LNCaP clone FGC (cell line): ENCODE data around the gene CFAP157.

ENCODE experiments used
- DNase-seq: peaks from one replicate; pipeline ENCODE4 v3.0.0-alpha.2; 2011; ENCODE audit warnings: low read depth
- H3K4me3 ChIP-seq: 2 replicates; pipeline ENCODE4 v1.5.1; 2011; ENCODE audit warnings: mild to moderate bottlenecking, low read depth, low read length, control low read depth
- TF ChIP-seq, protein P1 (sequence below): IDR thresholded peaks from 2 replicates; pipeline ENCODE4 v1.5.1; 2012; ENCODE audit warnings: mild to moderate bottlenecking; ENCODE audit not compliant: control insufficient read depth, insufficient read depth; ENCODE audit errors: extremely low read depth

The CFAP157 gene

DNA sequence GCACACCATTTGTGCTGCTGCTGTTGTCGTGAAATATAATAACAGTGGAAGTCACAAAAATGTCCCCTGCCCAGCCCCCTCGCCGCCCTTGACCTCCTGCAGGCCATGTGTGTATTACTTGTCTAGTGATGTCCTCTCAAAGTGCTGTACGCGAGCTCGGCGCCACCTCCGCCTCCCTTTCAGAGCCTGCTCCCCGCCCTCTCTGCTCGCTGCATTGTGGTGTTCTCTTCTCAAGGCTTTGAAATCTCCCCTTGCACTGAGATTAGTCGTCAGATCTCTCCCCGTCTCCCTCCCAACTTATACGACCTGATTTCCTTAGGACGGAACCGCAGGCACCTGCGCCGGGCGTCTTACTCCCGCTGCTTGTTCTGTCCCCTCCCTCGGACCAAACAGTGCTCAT, 14.7 kb upstream of the CFAP157 start:
- H3K4me3 ChIP-seq: no peak overlapping the region
- DNase-seq: no peak

DNA sequence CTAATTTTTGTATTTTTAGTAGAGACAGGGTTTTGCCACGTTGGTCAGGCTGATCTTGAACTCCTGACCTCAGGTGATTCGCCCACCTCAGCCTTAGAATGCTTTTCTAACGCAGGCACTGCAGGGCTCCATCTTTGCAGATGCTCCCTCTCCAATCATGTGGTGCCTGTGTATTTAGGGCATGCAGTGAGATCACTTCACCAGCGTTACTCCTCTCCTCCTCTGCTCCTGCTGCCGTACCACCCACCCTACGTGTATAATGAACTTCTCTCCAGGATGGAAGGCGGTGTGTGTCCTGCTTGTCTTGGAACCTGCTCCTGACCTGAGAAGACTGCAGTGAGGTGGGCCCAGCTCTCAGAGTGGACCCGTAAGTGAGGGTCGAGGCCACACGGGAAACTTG, 13.6 kb upstream of the CFAP157 start:
- TF ChIP-seq, protein P1, sequence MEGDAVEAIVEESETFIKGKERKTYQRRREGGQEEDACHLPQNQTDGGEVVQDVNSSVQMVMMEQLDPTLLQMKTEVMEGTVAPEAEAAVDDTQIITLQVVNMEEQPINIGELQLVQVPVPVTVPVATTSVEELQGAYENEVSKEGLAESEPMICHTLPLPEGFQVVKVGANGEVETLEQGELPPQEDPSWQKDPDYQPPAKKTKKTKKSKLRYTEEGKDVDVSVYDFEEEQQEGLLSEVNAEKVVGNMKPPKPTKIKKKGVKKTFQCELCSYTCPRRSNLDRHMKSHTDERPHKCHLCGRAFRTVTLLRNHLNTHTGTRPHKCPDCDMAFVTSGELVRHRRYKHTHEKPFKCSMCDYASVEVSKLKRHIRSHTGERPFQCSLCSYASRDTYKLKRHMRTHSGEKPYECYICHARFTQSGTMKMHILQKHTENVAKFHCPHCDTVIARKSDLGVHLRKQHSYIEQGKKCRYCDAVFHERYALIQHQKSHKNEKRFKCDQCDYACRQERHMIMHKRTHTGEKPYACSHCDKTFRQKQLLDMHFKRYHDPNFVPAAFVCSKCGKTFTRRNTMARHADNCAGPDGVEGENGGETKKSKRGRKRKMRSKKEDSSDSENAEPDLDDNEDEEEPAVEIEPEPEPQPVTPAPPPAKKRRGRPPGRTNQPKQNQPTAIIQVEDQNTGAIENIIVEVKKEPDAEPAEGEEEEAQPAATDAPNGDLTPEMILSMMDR: no peak
- H3K4me3 ChIP-seq: no peak overlapping the region

More for the DNA sequence above, 14.7 kb upstream of the CFAP157 start:
- TF ChIP-seq, protein P1: no peak

DNA sequence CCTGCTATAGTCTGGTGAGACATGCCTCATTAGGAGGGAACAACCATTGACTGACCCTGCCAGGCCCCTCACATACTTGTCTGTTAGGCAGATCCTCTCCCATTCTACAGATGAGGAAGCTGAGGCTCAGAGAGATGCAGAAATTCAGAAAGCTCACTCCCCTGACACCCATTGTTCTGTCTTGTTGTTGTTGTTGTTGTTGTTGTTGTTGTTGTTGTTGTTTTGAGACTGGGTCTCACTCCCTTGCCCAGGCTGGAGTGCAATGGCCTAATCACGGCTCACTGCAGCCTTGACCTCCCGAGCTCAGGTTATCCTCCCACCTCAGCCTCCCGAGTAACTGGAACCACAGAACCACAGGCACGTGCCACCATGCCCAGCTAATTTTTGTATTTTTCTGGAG, 13.1 kb upstream of the CFAP157 start:
- no peak overlapping the region for H3K4me3 ChIP-seq
- TF ChIP-seq, protein P1: no peak
- DNase-seq: no peak

More for the DNA sequence above, 13.6 kb upstream of the CFAP157 start:
- DNase-seq: no peak

DNA sequence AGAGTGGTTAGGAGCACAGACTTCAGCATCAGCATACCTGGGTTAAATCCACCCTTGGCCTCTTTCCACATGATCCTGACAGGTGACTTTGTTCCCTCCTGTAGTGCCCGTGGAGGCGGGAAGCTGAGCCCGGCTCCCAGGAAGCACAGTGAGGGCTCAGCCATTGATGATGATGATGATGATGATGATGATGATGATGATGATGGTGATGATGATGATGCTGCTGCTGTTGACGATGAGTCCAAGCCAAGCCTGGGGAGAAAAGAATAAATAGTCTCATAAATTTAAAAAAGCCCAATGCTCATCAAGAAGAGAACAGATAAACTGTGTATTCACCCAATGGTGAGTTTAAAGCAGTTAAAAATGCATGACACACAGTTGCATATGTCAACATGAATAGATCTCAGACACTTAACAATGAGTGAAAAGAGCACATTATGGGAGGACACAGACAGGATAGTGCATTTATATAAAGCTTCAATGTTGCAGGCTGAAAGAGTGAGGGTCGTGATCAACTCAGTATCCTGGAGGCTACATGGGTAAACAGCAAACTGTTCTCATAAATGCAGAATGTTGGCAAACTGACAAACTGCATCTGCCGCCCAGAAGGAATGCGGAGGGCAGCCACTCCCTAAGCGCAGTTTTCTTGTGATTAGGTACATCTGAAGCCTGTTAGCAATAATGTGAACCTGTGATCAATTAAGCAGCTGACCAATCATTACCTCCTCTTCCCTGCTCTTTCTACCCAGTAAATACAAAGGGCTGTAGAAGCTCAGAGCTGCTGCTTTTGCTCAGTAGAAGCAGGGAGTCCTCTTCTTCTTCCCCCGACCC, 11.7 kb upstream of the CFAP157 start:
- H3K4me3 ChIP-seq: no peak overlapping the region
- DNase-seq: peak; percentile 7
- TF ChIP-seq, protein P1: no peak

DNA sequence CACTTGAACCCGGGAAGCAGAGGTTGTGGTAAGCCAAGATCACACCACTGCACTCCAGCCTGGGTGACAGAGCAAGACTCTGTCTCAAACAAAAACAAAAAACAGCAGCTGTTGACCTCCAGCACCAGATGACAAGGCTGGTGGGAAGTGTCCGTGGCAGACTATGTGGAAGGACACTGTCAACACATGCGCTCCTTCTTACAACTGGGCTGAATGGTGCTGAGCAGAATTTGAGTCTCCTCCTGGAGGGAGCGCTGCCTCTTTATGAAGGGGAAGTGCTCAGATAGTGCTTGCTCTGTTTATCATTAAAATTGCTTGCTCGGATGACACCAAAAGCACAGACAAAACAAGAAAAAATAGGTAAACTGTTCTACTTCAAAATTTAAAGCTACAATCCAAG, 9.2 kb upstream of the CFAP157 start:
- DNase-seq: no peak
- H3K4me3 ChIP-seq: no peak overlapping the region
- TF ChIP-seq, protein P1: no peak

DNA sequence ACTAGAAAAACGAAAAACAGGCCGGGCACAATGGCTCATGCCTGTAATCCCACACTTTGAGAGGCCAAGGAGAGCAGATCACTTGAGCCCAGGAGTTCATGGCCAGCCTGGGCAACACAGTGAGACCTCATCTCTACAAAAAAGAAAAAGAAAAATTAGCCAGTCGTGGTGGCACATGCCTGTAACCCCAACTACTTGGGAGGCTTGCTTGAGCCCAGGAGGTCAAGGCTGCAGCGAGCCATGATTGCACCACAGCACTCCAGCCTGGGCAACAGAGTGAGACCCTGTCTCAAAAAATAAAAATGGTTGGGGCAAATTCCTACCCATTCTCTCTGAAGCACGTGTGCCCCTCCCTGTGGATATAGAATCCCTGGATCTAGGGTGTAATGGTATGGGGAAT, 8.4 kb upstream of the CFAP157 start:
- no peak for DNase-seq
- TF ChIP-seq, protein P1: no peak
- H3K4me3 ChIP-seq: no peak overlapping the region

DNA sequence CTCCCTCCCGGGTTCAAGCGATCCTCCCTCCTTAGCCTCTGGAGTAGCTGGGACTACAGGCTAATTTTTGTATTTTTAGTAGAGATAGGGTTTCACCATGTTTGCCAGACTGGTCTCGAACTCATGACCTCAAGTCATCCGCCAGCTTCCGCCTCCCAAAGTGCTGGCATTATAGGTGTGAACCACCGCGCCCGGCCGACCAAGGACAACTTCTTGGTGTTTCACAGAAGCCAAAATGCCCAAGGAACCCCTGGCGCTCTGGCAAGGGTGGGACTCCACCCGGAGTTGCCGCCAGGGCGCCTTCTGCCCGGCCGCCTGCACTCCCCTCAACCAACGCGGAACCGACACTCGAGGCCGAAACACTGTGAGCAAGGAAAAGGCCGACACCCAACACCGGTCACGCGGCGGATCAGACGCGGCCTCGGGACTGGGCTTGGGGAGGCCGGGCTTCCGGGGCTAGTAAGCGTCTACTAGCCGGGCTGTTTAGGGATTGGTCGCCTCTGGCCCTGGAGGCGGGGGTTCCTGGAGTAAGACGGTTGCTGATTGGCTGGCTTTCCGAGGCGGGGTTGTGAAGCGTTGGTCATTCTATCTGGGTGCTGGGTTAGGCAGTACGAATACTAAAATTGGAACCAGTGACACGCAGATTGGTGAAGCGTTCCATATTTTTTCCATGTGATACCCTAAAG, 7.7 kb upstream of the CFAP157 start:
- no peak for DNase-seq
- H3K4me3 ChIP-seq: no peak overlapping the region
- TF ChIP-seq, protein P1: no peak
